Upper lobe of left lung (tissue), 4 donors: ENCODE results near the gene WFIKKN1.

ENCODE experiments used
- EP300 ChIP-seq, 4 donors: sonication (generic); formaldehyde crosslinking; IDR thresholded peaks; one replicate each; pipeline ENCODE4 v1.5.1; 2017; ENCODE audit warnings: antibody characterized with exemption in 4 of 4, control low read depth in 2 of 4
- POLR2A ChIP-seq, 4 donors: fragments of 450-650 bp; IDR thresholded peaks; one replicate each; pipeline ENCODE4 v1.5.1; 2016 to 2017; ENCODE audit warnings: antibody characterized with exemption in 4 of 4, mild to moderate bottlenecking in 2 of 4
- POLR2AphosphoS5 ChIP-seq, 2 donors: sonication (generic); formaldehyde crosslinking; IDR thresholded peaks; one replicate each; pipeline ENCODE4 v1.5.1; 2017; ENCODE audit warnings: antibody characterized with exemption in 2 of 2
- TF ChIP-seq, protein P1 (sequence below), 6 experiments: fragments of 450-650 bp in 4 of 6; fragments of 200-600 bp in 2 of 6; sonication (generic) in 2 of 6; IDR thresholded peaks; one replicate each; pipeline ENCODE4 v1.5.1; 2016 to 2019; ENCODE audit warnings: antibody characterized with exemption in 6 of 6

DNA sequence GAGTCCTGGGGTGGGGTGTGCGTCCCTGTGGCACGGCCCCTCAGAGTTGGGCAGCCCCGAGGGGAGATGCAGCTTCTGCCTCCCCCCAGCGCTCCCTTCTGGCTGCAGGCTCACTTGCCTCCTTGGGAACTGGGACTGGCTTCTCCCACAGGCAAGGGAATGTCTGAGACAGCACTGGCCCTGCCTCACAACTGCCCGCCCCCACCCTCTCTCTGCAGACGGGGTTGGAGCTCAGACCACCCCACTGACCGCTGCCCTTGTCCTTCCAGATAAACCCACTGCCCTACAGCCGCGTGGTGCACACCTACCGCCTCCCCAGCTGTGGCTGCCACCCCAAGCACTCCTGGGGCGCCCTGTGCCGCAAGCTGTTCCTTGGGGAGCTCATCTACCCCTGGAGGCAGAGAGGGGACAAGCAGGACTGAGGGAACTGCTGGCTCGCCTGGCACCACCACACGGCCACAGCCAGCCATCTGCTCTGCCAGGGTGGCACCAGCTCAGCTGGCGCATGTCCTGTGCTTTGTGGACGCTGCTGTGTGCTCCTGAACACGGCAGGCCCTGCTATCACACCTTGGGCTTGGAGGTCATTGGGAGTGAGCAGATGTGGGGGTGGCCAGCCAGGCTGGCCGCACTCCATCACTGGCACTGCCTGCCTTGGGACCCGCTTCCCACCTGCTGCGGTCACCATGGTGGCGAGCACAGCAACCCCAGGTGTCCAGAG lies 48.0 kb upstream of the WFIKKN1 start:
- TF ChIP-seq POLR2AphosphoS5 (IDR thresholded peaks at IDR 0.05) = no peak
- TF ChIP-seq, protein P1, sequence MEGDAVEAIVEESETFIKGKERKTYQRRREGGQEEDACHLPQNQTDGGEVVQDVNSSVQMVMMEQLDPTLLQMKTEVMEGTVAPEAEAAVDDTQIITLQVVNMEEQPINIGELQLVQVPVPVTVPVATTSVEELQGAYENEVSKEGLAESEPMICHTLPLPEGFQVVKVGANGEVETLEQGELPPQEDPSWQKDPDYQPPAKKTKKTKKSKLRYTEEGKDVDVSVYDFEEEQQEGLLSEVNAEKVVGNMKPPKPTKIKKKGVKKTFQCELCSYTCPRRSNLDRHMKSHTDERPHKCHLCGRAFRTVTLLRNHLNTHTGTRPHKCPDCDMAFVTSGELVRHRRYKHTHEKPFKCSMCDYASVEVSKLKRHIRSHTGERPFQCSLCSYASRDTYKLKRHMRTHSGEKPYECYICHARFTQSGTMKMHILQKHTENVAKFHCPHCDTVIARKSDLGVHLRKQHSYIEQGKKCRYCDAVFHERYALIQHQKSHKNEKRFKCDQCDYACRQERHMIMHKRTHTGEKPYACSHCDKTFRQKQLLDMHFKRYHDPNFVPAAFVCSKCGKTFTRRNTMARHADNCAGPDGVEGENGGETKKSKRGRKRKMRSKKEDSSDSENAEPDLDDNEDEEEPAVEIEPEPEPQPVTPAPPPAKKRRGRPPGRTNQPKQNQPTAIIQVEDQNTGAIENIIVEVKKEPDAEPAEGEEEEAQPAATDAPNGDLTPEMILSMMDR (IDR thresholded peaks at IDR 0.05) = no peak
- TF ChIP-seq POLR2A (IDR thresholded peaks at IDR 0.05) = no peak
- TF ChIP-seq EP300 (IDR thresholded peaks at IDR 0.05) = no peak
